Measurements from ENCODE around the gene CACNA2D4. TPM values are rescaled to one million over a fixed set of nuclear protein-coding genes. Genes with fewer than 3 reads are reported as not detected.

CACNA2D4 gene
- total and polyA plus RNA-seq, 2 donors (not counting 3 experiments of a cell fraction or from before 2014, with no cell fraction given), result 0.58 to 0.73 TPM

DNA sequence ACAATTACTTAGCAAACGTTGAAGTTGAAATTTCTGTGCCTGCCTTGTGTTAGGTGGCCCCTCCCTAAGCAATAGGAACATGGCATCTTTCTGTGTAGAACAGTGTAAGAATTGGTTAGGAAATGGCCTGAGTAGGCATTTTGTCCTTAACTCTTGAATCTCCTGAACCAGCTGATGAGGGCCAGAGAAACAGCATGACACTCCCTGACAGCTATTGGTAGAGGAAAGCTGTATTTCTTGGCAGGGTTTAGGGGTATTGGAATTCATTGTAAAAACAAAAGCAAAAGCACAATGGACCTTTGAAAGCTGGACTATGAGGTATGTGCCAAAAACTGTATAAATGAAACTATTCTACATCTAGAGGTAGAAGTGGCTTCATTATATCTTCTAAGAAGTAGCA lies 138.7 kb downstream of the CACNA2D4 start:
- H3K4me3 ChIP-seq (replicated peaks in 1 of 3; ENCODE audit: insufficient read depth in 1 of 3, low read depth in 1 of 3, low read length in 3 of 3), result no peak overlapping the region
- no peak for TF ChIP-seq FOS (IDR thresholded peaks at IDR 0.05; ENCODE audit: borderline replicate concordance, insufficient read depth, low read length)
- TF ChIP-seq, protein P1, sequence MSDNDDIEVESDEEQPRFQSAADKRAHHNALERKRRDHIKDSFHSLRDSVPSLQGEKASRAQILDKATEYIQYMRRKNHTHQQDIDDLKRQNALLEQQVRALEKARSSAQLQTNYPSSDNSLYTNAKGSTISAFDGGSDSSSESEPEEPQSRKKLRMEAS (IDR thresholded peaks at IDR 0.05; ENCODE audit: insufficient read depth, insufficient read length), result no peak
- H3K4me1 ChIP-seq (ENCODE audit: control insufficient read depth, extremely low read depth, insufficient read depth, low read length), result peaks cover 9% of the 10 kb centered on the region
- H3K27ac ChIP-seq (ENCODE audit: insufficient read depth, low read depth, low read length), result no peak overlapping the region
- peaks cover 0 to 6% of the 10 kb centered on the region in 2 experiments for H3K36me3 ChIP-seq (ENCODE audit: control insufficient read depth in 2 of 2, extremely low read depth in 1 of 2, insufficient read depth in 2 of 2, low read length in 2 of 2)
- dilution Hi-C loops (cut with MboI; ENCODE audit: extremely low pct_ligation_motif_present, low sequenced_read_pairs) (no loop called here), intact Hi-C loops (cut with micrococcal nuclease) (no loop called here)
- H3K9me1 ChIP-seq (replicated peaks; ENCODE audit: control insufficient read depth, extremely low read depth, insufficient read depth, low read length), result no peaks in the 10 kb centered on the region
- H2AFZ ChIP-seq (ENCODE audit: low read depth, low read length), result no peak overlapping the region
- POLR2A ChIA-PET, result interaction anchor here (1.0 kb wide), 1 partner anchor 118 kb away, joined by 3 read pairs; no protein-coding TSS in a partner anchor
- no peak overlapping the region for H3K9ac ChIP-seq (replicated peaks; ENCODE audit: extremely low read depth, insufficient read depth, low read length)
- CTCF ChIA-PET, result interaction anchor here (1.0 to 2.0 kb wide), 4 partner anchors 11 to 160 kb away, joined by 5 to 13 read pairs (median 8); no protein-coding TSS in a partner anchor
- H3K9me3 ChIP-seq (replicated peaks; ENCODE audit: control insufficient read depth, insufficient read depth, low read length), result no peaks in the 10 kb centered on the region
- DNase-seq (ENCODE audit: low read depth, low spot score) (peak; percentile 82), FAIRE-seq (peak; percentile 78)
- H4K20me1 ChIP-seq (replicated peaks; ENCODE audit: control insufficient read depth, extremely low read depth, insufficient read depth, low read length), result no peaks in the 10 kb centered on the region
- no peaks in the 10 kb centered on the region for H3K27me3 ChIP-seq (ENCODE audit: control insufficient read depth in 2 of 2, insufficient read depth in 2 of 2, low read length in 2 of 2)
- peaks cover 2% of the 10 kb centered on the region for H3K79me2 ChIP-seq (ENCODE audit: control insufficient read depth, insufficient read depth, low read length)
- no TSS peak for BruUV-seq (replicated peaks)
- peak overlapping the region; percentile 37 for H3K4me2 ChIP-seq (ENCODE audit: insufficient read depth, low read length)

- no TSS peak for BruUV-seq (replicated peaks)
- Histone ChIP-seq H3K4me2 (ENCODE audit: insufficient read depth, low read length) (no peak overlapping the region), H3K9me1 (replicated peaks; ENCODE audit: control insufficient read depth, extremely low read depth, insufficient read depth, low read length) (no peaks in the 10 kb centered on the region), H2AFZ (ENCODE audit: low read depth, low read length) (no peak overlapping the region), H3K4me3 (replicated peaks in 1 of 3; ENCODE audit: insufficient read depth in 1 of 3, low read depth in 1 of 3, low read length in 3 of 3) (no peak overlapping the region), H3K79me2 (ENCODE audit: control insufficient read depth, insufficient read depth, low read length) (peaks cover 2% of the 10 kb centered on the region), H3K4me1 (ENCODE audit: control insufficient read depth, extremely low read depth, insufficient read depth, low read length) (peaks cover 9% of the 10 kb centered on the region), H3K9me3 (replicated peaks; ENCODE audit: control insufficient read depth, insufficient read depth, low read length) (no peaks in the 10 kb centered on the region), H3K27ac (ENCODE audit: insufficient read depth, low read depth, low read length) (no peak overlapping the region), H4K20me1 (replicated peaks; ENCODE audit: control insufficient read depth, extremely low read depth, insufficient read depth, low read length) (no peaks in the 10 kb centered on the region), H3K36me3 (ENCODE audit: control insufficient read depth in 2 of 2, extremely low read depth in 1 of 2, insufficient read depth in 2 of 2, low read length in 2 of 2) (peaks cover 0 to 7% of the 10 kb centered on the region in 2 experiments), H3K27me3 (ENCODE audit: control insufficient read depth in 2 of 2, insufficient read depth in 2 of 2, low read length in 2 of 2) (no peaks in the 10 kb centered on the region), H3K9ac (replicated peaks; ENCODE audit: extremely low read depth, insufficient read depth, low read length) (no peak overlapping the region)
- dilution Hi-C loops (cut with MboI; ENCODE audit: extremely low pct_ligation_motif_present, low sequenced_read_pairs) (no loop called here), intact Hi-C loops (cut with micrococcal nuclease) (no loop called here)
- TF ChIP-seq POLR2AphosphoS5 (IDR thresholded peaks at IDR 0.05; ENCODE audit: insufficient read depth, low read depth, low read length) (no peak), CTCF (IDR thresholded peaks at IDR 0.05; ENCODE audit: extremely low read depth in 1 of 2, insufficient read depth in 1 of 2, low read depth in 1 of 2, low read length in 2 of 2) (no peak), EZH2 (IDR thresholded peaks at IDR 0.05; ENCODE audit: borderline replicate concordance, low read depth, low read length, severe bottlenecking) (no peak)
- TF ChIP-seq, protein P1 (IDR thresholded peaks at IDR 0.05; ENCODE audit: insufficient read depth, insufficient read length), result no peak
- peak; percentile 35 for FAIRE-seq
- DNase-seq (ENCODE audit: low read depth, low spot score), result no peak
- CTCF ChIA-PET, result interaction anchor here (2.0 kb wide), 1 partner anchor 12 kb away, joined by 11 read pairs; no protein-coding TSS in a partner anchor
- POLR2A ChIA-PET, result no interaction called here
Observed at GRCh38 chr12:1778911-1779310, 139.5 kb downstream of the CACNA2D4 start.

Data from endothelial cell of umbilical vein (primary cell).